Naive B cell (primary cell): ENCODE data around the gene POLD2. TPM values are rescaled to one million over a fixed set of nuclear protein-coding genes. Genes with fewer than 3 reads are reported as not detected.
A peak's percentile ranks its signal among the peaks of the same experiment; 100 is the strongest.

Experiments used
- ATAC-seq, 2 donors: fragments of 150-1000 bp; cut with Tn5 transposase; 2 replicates each; pipeline ENCODE4 v1.10.0; 2021; ENCODE audit warnings: low read depth in 2 of 2, mild to moderate bottlenecking in 2 of 2, moderate library complexity in 2 of 2
- DNase-seq: peaks from one replicate; pipeline ENCODE4 v3.0.0; 2022
- H3K27ac Mint-ChIP-seq, 6 donors: one replicate each; pipeline ENCODE4 v1.8.0; 2020 to 2022; ENCODE audit warnings: mild to moderate bottlenecking in 6 of 6, mixed read lengths in 6 of 6, moderate library complexity in 5 of 6, inconsistent platforms in 2 of 6
- H3K27me3 Mint-ChIP-seq, 3 donors: one replicate each; pipeline ENCODE4 v1.8.0; 2021 to 2022; ENCODE audit warnings: mixed read lengths in 3 of 3, mild to moderate bottlenecking in 1 of 3
- H3K36me3 Mint-ChIP-seq, 2 donors: one replicate each; pipeline ENCODE4 v1.8.0; 2020 to 2022; ENCODE audit warnings: mixed read lengths in 2 of 2, inconsistent platforms in 1 of 2, mild to moderate bottlenecking in 1 of 2
- H3K4me1 Mint-ChIP-seq, 3 donors: one replicate each; pipeline ENCODE4 v1.8.0; 2020 to 2022; ENCODE audit warnings: mixed read lengths in 3 of 3, inconsistent platforms in 1 of 3, mild to moderate bottlenecking in 1 of 3, moderate library complexity in 1 of 3
- H3K4me3 Mint-ChIP-seq, 8 donors: one replicate each; pipeline ENCODE4 v1.8.0; 2020 to 2022; ENCODE audit warnings: mild to moderate bottlenecking in 8 of 8, mixed read lengths in 8 of 8, moderate library complexity in 8 of 8, inconsistent platforms in 2 of 8
- H3K9me3 Mint-ChIP-seq, 7 donors: one replicate each; pipeline ENCODE4 v1.8.0; 2020 to 2022; ENCODE audit warnings: mixed read lengths in 7 of 7, mild to moderate bottlenecking in 5 of 7, inconsistent platforms in 2 of 7, moderate library complexity in 1 of 7
- polyA plus RNA-seq, 6 donors: library from polyadenylated mRNA; unstranded; fragments of 300-500 nt; fragmentation: Illumina TruSeq; gene quantifications; one replicate each; pipeline ENCODE4 v1.2.3, GENCODE V29; 2021; ENCODE audit warnings: low read depth in 6 of 6

The POLD2 gene
- polyA plus RNA-seq, 6 donors from 2014 or later: 80.6 to 128 (median 88.6) TPM

DNA sequence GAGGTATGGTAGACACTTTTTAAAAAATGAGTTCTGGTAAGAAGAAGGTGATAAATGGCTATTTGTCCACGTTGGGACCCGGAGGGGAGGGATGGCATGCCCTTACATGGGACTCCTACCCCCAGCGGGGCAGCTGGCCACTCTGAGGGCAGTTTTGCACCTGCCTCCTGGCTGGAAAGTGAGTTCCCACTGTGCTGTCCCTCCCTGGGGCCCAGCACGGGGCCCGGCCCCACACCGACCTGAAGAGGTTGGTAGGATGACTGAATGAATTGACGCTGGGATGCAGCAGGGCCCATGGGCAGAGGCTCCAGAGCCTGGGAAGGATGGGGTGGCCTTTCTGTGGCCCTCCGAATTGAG, 19.8 kb downstream of the POLD2 start:
- Mint-ChIP-seq H3K36me3 (no peaks in the 10 kb centered on the region), H3K4me3 (peak overlapping the region; percentile 6 to 84 (median 74)), H3K27ac (peak overlapping the region in 3 of 6 donors; percentile 78 to 86 (median 84)), H3K9me3 (no peaks in the 10 kb centered on the region), H3K27me3 (no peaks in the 10 kb centered on the region), H3K4me1 (peaks cover 45 to 56% (median 49%) of the 10 kb centered on the region in 3 donors)
- ATAC-seq: no peak
- DNase-seq: no peak

DNA sequence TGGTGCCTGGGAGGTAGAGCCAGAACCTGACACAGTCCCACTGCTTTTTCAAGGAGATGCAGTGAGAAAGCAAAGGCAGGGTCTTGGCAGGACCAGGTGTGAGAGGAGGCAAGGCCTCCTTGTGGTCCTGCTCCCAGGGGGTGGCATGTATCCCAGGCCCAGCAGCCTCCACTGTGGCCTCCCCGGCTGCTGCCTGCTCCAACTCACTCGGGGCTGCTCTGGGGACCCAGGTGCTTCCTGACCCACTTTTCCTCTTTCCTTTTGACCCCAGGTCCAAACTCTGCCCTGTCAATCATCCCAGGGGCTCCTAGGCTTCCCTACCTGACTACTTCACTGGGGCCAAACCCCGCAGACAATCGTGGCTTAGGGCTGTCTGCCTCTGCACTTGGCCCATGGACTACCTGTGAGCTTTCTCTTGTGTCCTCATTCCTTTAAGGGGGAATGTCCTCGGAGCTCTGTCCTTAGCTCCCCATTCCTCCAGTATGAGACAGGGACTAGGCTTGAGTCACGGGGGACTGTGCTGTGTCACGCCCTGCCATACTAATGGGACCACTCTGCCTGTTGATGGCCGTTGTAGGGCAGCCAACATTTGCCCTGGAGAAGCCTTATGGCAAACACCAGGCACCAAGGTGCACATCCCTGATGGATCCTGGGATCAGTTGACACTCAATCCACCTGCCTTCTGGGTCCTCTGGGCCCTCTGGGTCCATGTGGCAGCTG, 20.3 kb downstream of the POLD2 start:
- Mint-ChIP-seq H3K36me3 (no peaks in the 10 kb centered on the region), H3K4me3 (peak overlapping the region; percentile 49 to 84 (median 74)), H3K9me3 (no peaks in the 10 kb centered on the region), H3K27me3 (no peaks in the 10 kb centered on the region), H3K4me1 (peaks cover 49 to 52% (median 50%) of the 10 kb centered on the region in 3 donors), H3K27ac (peak overlapping the region in 4 of 6 donors; percentile 78 to 97 (median 85))
- DNase-seq (no peak), ATAC-seq (no peak)

DNA sequence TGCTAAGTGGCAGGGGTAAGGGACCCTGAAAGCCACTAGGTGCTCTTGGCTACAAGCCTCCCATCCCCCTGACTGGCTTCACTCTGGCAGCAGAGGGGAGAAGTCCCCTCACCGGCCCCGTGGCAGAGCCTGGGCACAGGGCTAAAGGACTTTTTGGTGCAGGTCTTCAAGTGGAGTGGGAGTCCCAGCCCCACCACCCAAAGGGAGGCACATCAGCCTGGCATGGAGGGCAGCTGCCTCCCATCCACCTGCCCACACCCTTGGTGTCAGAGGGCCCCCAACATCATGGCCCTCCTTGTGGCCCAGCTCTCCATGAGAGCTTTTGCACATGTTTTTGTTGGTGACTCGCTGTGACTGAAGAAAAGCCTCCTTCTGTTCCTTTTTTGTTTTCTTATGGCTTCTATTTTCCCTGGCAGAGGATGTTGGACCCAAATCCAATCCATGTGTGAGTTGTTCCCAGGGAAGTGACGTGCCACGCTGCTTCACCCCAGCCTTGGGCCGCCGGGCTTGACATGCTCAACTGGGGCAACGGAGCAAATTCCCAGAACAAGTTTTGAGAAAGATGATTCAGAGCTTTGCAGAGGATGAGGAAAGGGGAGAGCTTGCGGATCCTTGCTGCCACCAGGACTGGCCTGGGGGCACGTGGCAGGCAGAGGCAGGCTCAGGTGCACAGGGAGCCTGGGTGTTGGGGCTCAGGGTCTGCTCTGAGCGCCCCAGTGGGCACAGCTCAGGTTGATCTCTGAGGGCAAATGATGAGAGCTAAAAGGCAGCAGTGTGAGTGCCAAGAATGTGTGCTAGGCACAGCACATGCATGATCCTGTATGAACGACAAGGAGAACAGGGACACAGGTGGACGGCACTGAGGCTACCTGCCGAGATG, 21.1 kb downstream of the POLD2 start:
- Mint-ChIP-seq H3K27ac (peak overlapping the region in 5 of 6 donors; percentile 57 to 97 (median 81)), H3K9me3 (no peaks in the 10 kb centered on the region), H3K27me3 (no peaks in the 10 kb centered on the region), H3K36me3 (no peaks in the 10 kb centered on the region), H3K4me1 (peaks cover 57 to 59% (median 58%) of the 10 kb centered on the region in 3 donors), H3K4me3 (peak overlapping the region in 7 of 8 donors; percentile 49 to 79 (median 56))
- DNase-seq (no peak), ATAC-seq (no peak)

DNA sequence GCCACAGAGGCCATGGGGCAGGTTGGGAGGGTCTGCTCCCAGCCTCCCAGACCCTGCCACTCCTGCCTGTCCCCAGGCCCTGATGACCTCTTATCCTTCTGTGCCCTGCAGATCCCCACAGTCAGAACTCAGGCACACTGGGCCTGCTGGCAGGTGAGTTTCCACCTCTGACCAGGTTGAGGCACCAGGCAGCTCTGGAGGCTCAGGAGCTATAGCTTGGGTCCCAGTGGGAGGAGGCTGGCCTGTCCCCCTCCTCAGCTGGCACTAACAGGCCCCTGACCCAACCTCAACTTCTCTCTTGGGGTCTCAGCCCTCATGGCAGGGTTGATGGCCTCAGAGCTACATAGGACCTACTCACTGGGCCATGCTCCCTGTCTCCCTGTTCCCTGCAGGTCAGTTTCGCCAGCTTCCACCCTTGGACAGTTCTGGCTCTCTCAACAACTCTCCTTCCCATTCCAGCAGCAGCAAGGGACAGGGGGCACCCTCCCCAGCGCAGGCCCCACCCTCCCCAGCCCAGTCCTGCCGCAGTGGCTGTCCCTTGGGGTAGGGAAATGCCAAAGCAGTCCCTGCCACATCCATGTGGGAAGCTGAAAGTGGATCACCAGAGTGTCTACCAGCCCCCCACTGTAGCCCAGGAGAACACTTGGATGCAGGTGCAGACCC, 21.9 kb downstream of the POLD2 start:
- Mint-ChIP-seq H3K27me3 (no peaks in the 10 kb centered on the region), H3K27ac (peak overlapping the region in 5 of 6 donors; percentile 10 to 90 (median 72)), H3K36me3 (no peaks in the 10 kb centered on the region), H3K4me1 (peaks cover 64 to 67% (median 66%) of the 10 kb centered on the region in 3 donors), H3K4me3 (peak overlapping the region; percentile 35 to 67 (median 56)), H3K9me3 (no peaks in the 10 kb centered on the region)
- ATAC-seq (no peak), DNase-seq (no peak)

DNA sequence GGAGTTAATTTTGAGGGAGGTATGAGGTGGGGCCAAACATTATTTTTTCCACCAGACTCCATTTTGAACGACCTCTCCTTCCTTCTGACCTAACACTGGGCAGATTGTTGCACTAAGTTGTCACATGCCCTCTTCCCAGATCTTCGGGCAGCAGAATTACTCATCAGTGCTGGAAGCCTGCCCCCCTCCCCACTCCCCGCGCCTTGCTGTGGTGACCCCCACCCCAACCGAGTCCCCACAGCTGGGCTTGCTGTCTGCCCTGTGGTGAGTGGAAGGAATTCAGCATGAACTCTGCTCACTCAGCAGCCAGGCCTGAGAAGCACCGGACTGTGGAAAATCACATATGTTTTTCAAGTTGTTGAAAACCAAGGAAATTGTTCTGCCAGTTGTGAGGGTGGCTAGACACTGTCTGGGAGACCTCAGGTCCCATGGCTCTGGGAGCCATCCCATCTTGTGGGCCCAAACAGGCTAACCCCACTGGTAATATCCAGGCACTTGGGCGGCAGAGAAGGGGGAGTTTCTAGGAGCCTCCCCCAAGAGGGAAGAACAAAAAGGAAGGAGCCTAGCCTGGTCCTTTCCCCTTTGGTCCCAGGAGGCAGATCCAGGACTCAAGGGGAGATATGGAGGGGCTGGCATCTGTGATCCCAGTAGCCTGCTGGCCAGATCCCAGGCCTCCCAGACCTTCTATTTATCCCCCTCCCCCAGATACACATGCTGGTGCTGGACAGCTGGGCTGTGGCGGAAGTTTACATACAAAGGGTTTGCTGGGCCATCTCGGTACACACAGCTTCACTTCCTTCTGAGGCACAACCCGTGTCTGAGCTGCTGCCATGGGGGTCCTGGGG, 22.7 kb downstream of the POLD2 start:
- Mint-ChIP-seq H3K36me3 (no peaks in the 10 kb centered on the region), H3K4me1 (peaks cover 60 to 64% (median 64%) of the 10 kb centered on the region in 3 donors), H3K4me3 (peak overlapping the region; percentile 54 to 72 (median 62)), H3K27ac (peak overlapping the region; percentile 69 to 90 (median 75)), H3K27me3 (no peaks in the 10 kb centered on the region), H3K9me3 (no peaks in the 10 kb centered on the region)
- no peak for ATAC-seq
- DNase-seq: no peak

DNA sequence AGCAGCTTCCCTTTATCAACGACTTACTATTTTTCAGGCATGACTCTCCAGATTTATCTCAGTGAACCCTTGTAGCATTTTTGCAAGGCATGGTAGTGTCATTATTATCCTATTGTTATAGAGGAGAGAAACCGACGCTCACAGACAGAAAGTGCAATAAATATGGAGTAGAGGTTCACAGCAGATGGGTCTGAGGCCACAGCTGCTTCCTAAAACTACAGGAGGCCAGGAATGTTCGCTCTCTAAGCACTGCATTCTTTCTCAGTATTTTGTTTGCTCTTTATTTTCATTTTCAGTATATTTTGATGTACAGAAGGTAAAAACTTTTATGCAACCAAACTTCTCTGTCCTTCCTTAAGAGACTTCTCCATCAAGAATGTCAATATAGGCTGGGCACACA, 23.7 kb downstream of the POLD2 start:
- DNase-seq: no peak
- Mint-ChIP-seq H3K27me3 (no peaks in the 10 kb centered on the region), H3K36me3 (no peaks in the 10 kb centered on the region), H3K4me1 (peaks cover 59 to 66% (median 59%) of the 10 kb centered on the region in 3 donors), H3K27ac (peak overlapping the region in 4 of 6 donors; percentile 29 to 90 (median 50)), H3K4me3 (peak overlapping the region in 4 of 8 donors; percentile 28 to 67 (median 45)), H3K9me3 (no peaks in the 10 kb centered on the region)
- ATAC-seq: no peak

DNA sequence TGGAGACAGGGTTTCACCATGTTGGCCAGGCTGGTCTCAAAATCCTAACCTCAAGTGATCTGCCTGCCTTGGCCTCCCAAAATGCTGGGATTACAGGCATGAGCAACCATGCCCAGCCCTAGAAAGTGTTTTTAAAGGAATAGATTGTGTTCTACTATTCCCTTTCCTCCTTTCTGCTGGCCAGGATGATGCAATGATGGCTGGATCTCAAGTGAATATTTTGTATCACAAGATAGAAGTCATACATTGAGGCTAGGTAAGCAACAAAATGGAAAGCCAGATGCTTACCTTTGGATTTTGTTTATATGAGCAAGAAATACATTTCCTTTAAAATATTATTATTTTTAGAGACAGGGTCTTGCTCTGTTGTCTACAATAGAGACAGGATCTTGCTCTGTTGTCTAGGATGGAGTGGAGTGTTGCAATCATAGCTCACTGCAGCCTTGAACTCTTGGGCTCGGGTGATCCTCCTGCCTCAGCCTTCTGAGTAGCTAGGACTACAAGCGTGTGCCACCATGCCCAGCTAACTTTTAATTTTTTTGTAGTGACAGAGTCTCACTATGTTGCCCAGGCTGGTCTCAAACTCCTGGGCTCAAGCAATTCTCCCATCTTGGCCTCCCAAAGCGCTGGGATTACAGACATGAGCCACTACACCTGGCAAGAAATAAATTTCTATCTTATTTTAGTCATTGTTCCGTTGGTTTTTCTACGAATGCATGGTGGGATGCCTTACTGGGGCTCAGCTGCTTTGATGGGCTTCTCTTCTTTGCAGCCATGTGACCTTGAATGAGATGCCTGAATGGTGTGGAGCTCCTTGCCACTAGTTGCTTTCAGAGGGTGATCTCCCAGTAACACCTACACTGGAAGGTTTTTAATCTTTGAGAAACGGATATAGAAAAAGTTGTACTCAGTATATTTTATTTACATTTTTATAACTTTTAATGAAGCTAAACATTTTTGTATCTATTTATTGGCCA, 25.0 kb downstream of the POLD2 start:
- H3K4me3 Mint-ChIP-seq: peak overlapping the region in 1 of 8 donors; percentile 77

DNA sequence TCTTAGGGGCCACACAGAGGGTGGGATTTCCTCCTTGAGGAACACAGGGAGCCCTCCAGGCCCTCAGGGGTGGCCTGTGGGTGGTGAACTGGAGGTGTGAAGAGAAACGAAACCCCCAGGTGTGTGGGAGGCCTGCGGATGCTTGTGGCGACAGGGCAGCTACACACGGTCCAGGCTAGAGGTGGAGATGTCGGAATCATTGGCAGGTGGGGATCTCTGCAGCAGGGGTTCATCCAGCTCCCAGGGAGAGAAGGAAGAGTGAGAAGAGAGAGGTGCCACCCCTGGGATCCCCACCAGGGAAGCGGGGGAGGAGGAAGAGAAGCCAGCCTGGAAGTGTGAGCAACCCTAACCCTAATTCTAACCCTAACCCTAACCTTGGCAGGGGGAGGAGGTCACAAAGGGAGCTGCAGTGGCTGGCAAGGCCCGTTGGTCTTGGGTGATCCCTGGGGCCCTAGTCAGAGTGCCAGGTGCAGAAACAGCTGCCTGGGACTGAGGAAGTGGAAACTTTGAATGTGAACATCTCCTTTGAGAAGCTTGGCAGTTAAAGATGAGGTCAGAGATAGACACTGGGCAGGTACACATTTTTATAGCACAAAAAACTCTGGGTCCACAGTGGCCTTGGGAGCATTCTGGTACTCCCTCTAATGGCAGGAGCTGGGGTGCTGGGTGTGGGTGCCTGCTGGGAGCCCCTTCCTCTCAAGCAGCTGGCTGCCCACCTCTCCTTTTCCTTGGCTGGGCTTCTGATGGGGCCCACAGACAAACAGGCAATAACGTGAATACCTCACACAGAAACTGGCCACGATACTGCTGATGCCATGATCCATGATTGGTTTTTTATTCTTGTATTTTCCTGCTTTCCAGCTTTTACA, 26.1 kb downstream of the POLD2 start:
- Mint-ChIP-seq H3K9me3 (no peaks in the 10 kb centered on the region), H3K27ac (peak overlapping the region; percentile 69 to 95 (median 86)), H3K4me3 (peak overlapping the region in 7 of 8 donors; percentile 25 to 82 (median 63)), H3K4me1 (peaks cover 58 to 65% (median 60%) of the 10 kb centered on the region in 3 donors), H3K36me3 (no peaks in the 10 kb centered on the region), H3K27me3 (no peaks in the 10 kb centered on the region)
- DNase-seq (peak; percentile 69), ATAC-seq (peak; percentile 93 to 94)

More for the DNA sequence above, 25.0 kb downstream of the POLD2 start:
- ATAC-seq (no peak), DNase-seq (no peak)
- no peaks in the 10 kb centered on the region for H3K36me3 Mint-ChIP-seq
- peak overlapping the region in 4 of 6 donors; percentile 38 to 95 (median 80) for H3K27ac Mint-ChIP-seq
- H3K4me1 Mint-ChIP-seq: peaks cover 61 to 69% (median 62%) of the 10 kb centered on the region in 3 donors
- no peaks in the 10 kb centered on the region for H3K9me3 Mint-ChIP-seq
- H3K27me3 Mint-ChIP-seq: no peaks in the 10 kb centered on the region

DNA sequence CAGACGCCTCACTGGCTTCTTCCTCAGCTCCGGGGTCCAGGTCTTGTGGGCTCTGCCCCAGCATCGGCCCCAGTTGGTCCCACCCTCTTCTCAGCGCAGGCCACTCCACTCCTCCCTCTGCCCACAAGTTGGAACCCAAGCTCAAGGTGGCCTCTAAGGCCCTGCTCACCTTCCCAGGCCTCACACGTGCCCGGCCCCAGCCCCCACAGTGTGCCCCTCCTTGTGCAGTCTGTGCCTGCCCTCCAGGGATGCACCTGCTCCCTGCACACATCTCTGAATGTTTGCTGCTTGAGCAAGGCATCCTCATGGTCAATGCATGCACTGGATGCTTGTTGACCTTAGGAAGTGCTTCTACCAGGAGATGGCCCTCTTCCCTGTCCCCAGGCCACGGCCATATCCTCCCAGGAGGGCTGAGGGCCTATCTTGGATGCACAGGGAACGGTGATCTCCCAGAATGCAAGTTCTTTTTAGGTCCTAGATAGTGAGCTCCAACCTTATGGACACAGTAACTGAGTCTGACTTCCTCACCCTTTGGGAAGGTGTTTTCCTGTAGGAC, 26.9 kb downstream of the POLD2 start:
- no peaks in the 10 kb centered on the region for H3K27me3 Mint-ChIP-seq
- peaks cover 53 to 58% (median 58%) of the 10 kb centered on the region in 3 donors for H3K4me1 Mint-ChIP-seq
- ATAC-seq (no peak), DNase-seq (no peak)
- peak overlapping the region in 5 of 8 donors; percentile 27 to 81 (median 73) for H3K4me3 Mint-ChIP-seq
- peak overlapping the region in 5 of 6 donors; percentile 77 to 95 (median 88) for H3K27ac Mint-ChIP-seq
- H3K9me3 Mint-ChIP-seq: no peaks in the 10 kb centered on the region
- no peaks in the 10 kb centered on the region for H3K36me3 Mint-ChIP-seq

DNA sequence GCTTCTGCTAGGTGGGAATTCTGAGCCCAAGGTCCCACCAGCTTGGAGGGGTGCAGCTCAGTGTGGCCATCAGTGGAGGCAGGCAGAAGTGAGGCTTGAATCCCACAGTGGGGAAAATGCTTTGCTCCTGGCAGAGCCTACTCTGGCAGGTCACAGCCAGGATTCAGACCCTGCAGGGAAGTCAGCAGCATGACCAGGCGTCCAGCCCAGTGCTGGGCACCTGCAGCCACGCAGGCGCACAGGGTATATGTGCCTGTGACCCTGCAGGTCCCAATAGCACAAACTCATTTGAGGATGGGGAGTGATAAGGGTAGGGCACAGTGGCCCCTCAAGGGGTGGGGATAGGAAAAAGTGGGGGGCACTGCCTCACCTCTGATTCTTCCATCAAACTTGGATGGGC, 27.6 kb downstream of the POLD2 start:
- Mint-ChIP-seq H3K4me1 (peaks cover 47 to 52% (median 52%) of the 10 kb centered on the region in 3 donors), H3K4me3 (no peak overlapping the region), H3K27ac (peak overlapping the region in 2 of 6 donors; percentile 11 to 83), H3K9me3 (peaks cover 0 to under 1% (median 0%) of the 10 kb centered on the region in 7 donors), H3K36me3 (no peaks in the 10 kb centered on the region), H3K27me3 (no peaks in the 10 kb centered on the region)
- DNase-seq: no peak
- no peak for ATAC-seq
